Coronary artery (tissue), 2 donors: ENCODE results near the gene AKIRIN1.

Source experiments
- DNase-seq: peaks from one replicate; pipeline ENCODE4 v3.0.0-alpha.2; 2017; ENCODE audit warnings: low spot score
- H3K27ac ChIP-seq, 2 donors: fragments of 200-600 bp; sonication (generic); one replicate each; pipeline ENCODE4 v1.5.1; 2016 to 2019
- H3K4me3 ChIP-seq: fragments of 200-600 bp; sonication (generic); 2 replicates; pipeline ENCODE4 v1.5.1; 2016; ENCODE audit warnings: mild to moderate bottlenecking, moderate library complexity
- CTCF ChIP-seq: fragments of 200-600 bp; sonication (generic); IDR thresholded peaks from one replicate; pipeline ENCODE4 v1.5.1; 2019; ENCODE audit warnings: antibody characterized with exemption

AKIRIN1 gene

GRCh38 chr1:38990738-38991637, at the start of gene AKIRIN1:
Gene AKIRIN1 (plus strand): TSS chr1:38991276. CDS start chr1:38991381, 105 bp downstream.
- Histone ChIP-seq H3K27ac (peak within 1 kb of the TSS; percentile 93), H3K4me3 (peak within 1 kb of the TSS; percentile 90)
- peak; percentile 98 for DNase-seq
- TF ChIP-seq CTCF: no peak

- Histone ChIP-seq H3K4me3 (peak within 1 kb of the TSS; percentile 75), H3K27ac (no peak within 1 kb of the TSS)
- peak; percentile 76 for DNase-seq
- no peak for TF ChIP-seq CTCF
Measured at GRCh38 chr1:38941527-38942019, 49.5 kb upstream of the AKIRIN1 start, which contains the start of gene RHBDL2. Gene RHBDL2 (minus strand): TSS chr1:38941830. CDS start chr1:38919212, 22,618 bp downstream.

GRCh38 chr1:38942664-38943428, 48.2 kb upstream of the AKIRIN1 start:
- Histone ChIP-seq H3K4me3 (no peak overlapping the region), H3K27ac (no peak overlapping the region)
- DNase-seq: no peak
- no peak for TF ChIP-seq CTCF

GRCh38 chr1:38944547-38944946, 46.5 kb upstream of the AKIRIN1 start:
- no peak overlapping the region for H3K4me3 ChIP-seq
- no peak for TF ChIP-seq CTCF
- DNase-seq: no peak
- H3K27ac ChIP-seq: no peak overlapping the region

- no peak for TF ChIP-seq CTCF
- no peak for DNase-seq
- no peak overlapping the region for H3K27ac ChIP-seq
- H3K4me3 ChIP-seq: no peak overlapping the region
Measured at GRCh38 chr1:38950553-38950952, 40.5 kb upstream of the AKIRIN1 start.

- DNase-seq: no peak
- H3K27ac ChIP-seq: no peak overlapping the region
- no peak for TF ChIP-seq CTCF
- H3K4me3 ChIP-seq: no peak overlapping the region
Measured at GRCh38 chr1:38953433-38953860, 37.6 kb upstream of the AKIRIN1 start.
